Neuronal stem cell (in vitro differentiated cells): ENCODE results near the gene PIBF1.

Experiments used
- DNase-seq: peaks from one replicate; pipeline ENCODE4 v3.0.0-alpha.2; 2013; ENCODE audit warnings: low spot score
- H2AFZ ChIP-seq: one replicate; pipeline ENCODE4 v1.6.1; 2013; ENCODE audit warnings: mild to moderate bottlenecking, low read length, inconsistent platforms
- H2AK5ac ChIP-seq: 2 replicates; pipeline ENCODE4 v1.6.1; 2013; ENCODE audit warnings: low read depth, mild to moderate bottlenecking, inconsistent platforms, low read length, moderate library complexity, mixed read lengths
- H2BK120ac ChIP-seq: 2 replicates; pipeline ENCODE4 v1.6.1; 2013; ENCODE audit warnings: low read depth, mild to moderate bottlenecking, inconsistent platforms, low read length, moderate library complexity, mixed read lengths
- H2BK12ac ChIP-seq: one replicate; pipeline ENCODE4 v1.6.1; 2013; ENCODE audit warnings: low read length, inconsistent platforms
- H2BK15ac ChIP-seq: 2 replicates; pipeline ENCODE4 v1.6.1; 2013; ENCODE audit warnings: mild to moderate bottlenecking, low read length, inconsistent platforms, mixed read lengths
- H2BK5ac ChIP-seq: one replicate; pipeline ENCODE4 v1.6.1; 2013; ENCODE audit warnings: inconsistent platforms, mild to moderate bottlenecking, low read length, moderate library complexity
- H3K14ac ChIP-seq: one replicate; pipeline ENCODE4 v1.6.1; 2013; ENCODE audit warnings: low read length, inconsistent platforms
- H3K18ac ChIP-seq: 2 replicates; pipeline ENCODE4 v1.6.1; 2013; ENCODE audit warnings: low read length, inconsistent platforms
- H3K23ac ChIP-seq: 2 replicates; pipeline ENCODE4 v1.6.1; 2013; ENCODE audit warnings: low read depth, mild to moderate bottlenecking, mixed read lengths, low read length, inconsistent platforms; ENCODE audit not compliant: poor library complexity
- H3K27ac ChIP-seq: replicated peaks from 3 replicates; pipeline ENCODE4 v1.5.1; 2013; ENCODE audit warnings: low read length, inconsistent platforms
- H3K27me3 ChIP-seq, 3 experiments: 2 replicates each; pipeline ENCODE4 v1.6.1; 2013; ENCODE audit warnings: low read length in 3 of 3, mild to moderate bottlenecking in 2 of 3, inconsistent platforms in 1 of 3, low read depth in 1 of 3, mixed read lengths in 1 of 3, moderate library complexity in 1 of 3; ENCODE audit not compliant: control insufficient read depth in 3 of 3, insufficient read depth in 3 of 3
- H3K36me3 ChIP-seq, 2 donors: replicated peaks in 1 of 2; 2 replicates each; pipeline ENCODE4 v1.6.1; 2013; ENCODE audit warnings: low read length in 2 of 2; ENCODE audit not compliant: control insufficient read depth in 2 of 2, insufficient read depth in 2 of 2
- H3K4ac ChIP-seq: 2 replicates; pipeline ENCODE4 v1.6.1; 2013; ENCODE audit warnings: inconsistent platforms, mild to moderate bottlenecking, low read length, moderate library complexity
- H3K4me1 ChIP-seq, 2 donors: 1 replicate in 1 of 2; 2 replicates in 1 of 2; pipeline ENCODE4 v1.6.1; 2013; ENCODE audit warnings: low read length in 2 of 2, low read depth in 1 of 2; ENCODE audit not compliant: control insufficient read depth in 2 of 2, insufficient read depth in 1 of 2
- H3K4me2 ChIP-seq: one replicate; pipeline ENCODE4 v1.6.1; 2013; ENCODE audit warnings: mild to moderate bottlenecking, low read length, inconsistent platforms; ENCODE audit not compliant: insufficient read depth, poor library complexity, severe bottlenecking
- H3K4me3 ChIP-seq, 2 donors: 2 replicates each; pipeline ENCODE4 v1.5.1; 2013; ENCODE audit warnings: low read length in 2 of 2, mild to moderate bottlenecking in 2 of 2, inconsistent platforms in 1 of 2, moderate library complexity in 1 of 2
- H3K79me1 ChIP-seq: one replicate; pipeline ENCODE4 v1.6.1; 2013; ENCODE audit warnings: low read depth, mild to moderate bottlenecking, inconsistent platforms, low read length, moderate library complexity
- H3K9ac ChIP-seq: one replicate; pipeline ENCODE4 v1.6.1; 2013; ENCODE audit warnings: mild to moderate bottlenecking, low read depth, low read length, inconsistent platforms; ENCODE audit not compliant: poor library complexity
- H3K9me3 ChIP-seq, 2 donors: replicated peaks in 1 of 2; 2 replicates each; pipeline versions ENCODE3 to v1.6.1; 2013; ENCODE audit warnings: low read length in 2 of 2, mild to moderate bottlenecking in 2 of 2, inconsistent platforms in 1 of 2, low read depth in 1 of 2, mixed read lengths in 1 of 2, moderate library complexity in 1 of 2; ENCODE audit not compliant: control insufficient read depth in 2 of 2, insufficient read depth in 1 of 2
- H4K8ac ChIP-seq: one replicate; pipeline ENCODE4 v1.6.1; 2013; ENCODE audit warnings: low read depth, mild to moderate bottlenecking, inconsistent platforms, low read length, moderate library complexity
- H4K91ac ChIP-seq: one replicate; pipeline ENCODE4 v1.6.1; 2013; ENCODE audit warnings: low read length, low read depth, mild to moderate bottlenecking, inconsistent platforms; ENCODE audit not compliant: poor library complexity
- WGBS, 2 donors: extraction: QIAGEN DNeasy Blood & Tissue Kit; methylation state at CpG; one replicate each; pipeline ENCODE4 v1.1.7; 2013; ENCODE audit warnings: missing lambda C conversion rate in 2 of 2, mixed read lengths in 1 of 2; ENCODE audit not compliant: insufficient read length in 2 of 2, insufficient replicate concordance in 1 of 2; ENCODE audit errors: extremely low coverage in 2 of 2; 5-methylcytosine and 5-hydroxymethylcytosine counted together

PIBF1 gene

GRCh38 chr13:72884101-72884500, 102.2 kb downstream of the PIBF1 start:
- Histone ChIP-seq H3K9me3 (peaks cover 0 to 8% of the 10 kb centered on the region in 2 donors), H4K8ac (no peak overlapping the region), H2BK12ac (no peak overlapping the region), H3K79me1 (no peaks in the 10 kb centered on the region), H3K4ac (no peak overlapping the region), H3K27ac (no peak overlapping the region), H2AK5ac (no peak overlapping the region), H3K27me3 (no peaks in the 10 kb centered on the region), H4K91ac (no peak overlapping the region), H3K9ac (no peak overlapping the region), H3K4me1 (no peaks in the 10 kb centered on the region), H2BK5ac (no peak overlapping the region), H2AFZ (no peak overlapping the region), H3K23ac (no peak overlapping the region), H3K18ac (no peak overlapping the region), H3K14ac (no peak overlapping the region), H3K4me2 (no peak overlapping the region), H2BK15ac (no peak overlapping the region), H3K4me3 (no peak overlapping the region), H3K36me3 (peaks cover 0 to 12% of the 10 kb centered on the region in 2 donors), H2BK120ac (no peak overlapping the region)
- no peak for DNase-seq
- WGBS, 2 donors, result no CpG with 5 or more reads among the region's 2 CpGs

GRCh38 chr13:72886272-72887067, 104.5 kb downstream of the PIBF1 start:
- no peak for DNase-seq
- Histone ChIP-seq H3K4ac (no peak overlapping the region), H3K4me2 (no peak overlapping the region)

GRCh38 chr13:72889495-72889894, 107.6 kb downstream of the PIBF1 start:
- no peak overlapping the region for H3K4ac ChIP-seq
- H4K8ac ChIP-seq, result no peak overlapping the region
- H3K14ac ChIP-seq, result no peak overlapping the region
- no peak overlapping the region for H4K91ac ChIP-seq
- H2BK120ac ChIP-seq, result no peak overlapping the region
- H2BK5ac ChIP-seq, result no peak overlapping the region
- no peak overlapping the region for H3K9ac ChIP-seq
- peaks cover 0 to 15% of the 10 kb centered on the region in 2 donors for H3K36me3 ChIP-seq
- no peak overlapping the region for H2BK15ac ChIP-seq
- no peak overlapping the region for H3K4me2 ChIP-seq
- no peak overlapping the region for H3K27ac ChIP-seq
- no peaks in the 10 kb centered on the region for H3K79me1 ChIP-seq
- H3K4me3 ChIP-seq, result no peak overlapping the region
- no peaks in the 10 kb centered on the region for H3K27me3 ChIP-seq
- no peak for DNase-seq
- H2AFZ ChIP-seq, result no peak overlapping the region
- H2AK5ac ChIP-seq, result no peak overlapping the region
- H3K4me1 ChIP-seq, result no peaks in the 10 kb centered on the region
- no CpG with 5 or more reads among the region's 1 CpG for WGBS, 2 donors
- no peaks in the 10 kb centered on the region for H3K9me3 ChIP-seq
- no peak overlapping the region for H3K18ac ChIP-seq
- H2BK12ac ChIP-seq, result no peak overlapping the region
- H3K23ac ChIP-seq, result no peak overlapping the region

More at GRCh38 chr13:72886272-72887067, 104.5 kb downstream of the PIBF1 start:
- H2AFZ ChIP-seq, result no peak overlapping the region
- H3K14ac ChIP-seq, result no peak overlapping the region
- H3K79me1 ChIP-seq, result no peaks in the 10 kb centered on the region
- no peak overlapping the region for H3K18ac ChIP-seq
- H2BK12ac ChIP-seq, result no peak overlapping the region
- H3K27ac ChIP-seq, result no peak overlapping the region
- no peak overlapping the region for H3K4me3 ChIP-seq
- no peaks in the 10 kb centered on the region for H3K27me3 ChIP-seq
- no CpG with 5 or more reads among the region's 5 CpGs for WGBS, 2 donors
- H3K4me1 ChIP-seq, result no peaks in the 10 kb centered on the region
- H2AK5ac ChIP-seq, result no peak overlapping the region
- H2BK5ac ChIP-seq, result no peak overlapping the region
- peaks cover 0 to 9% of the 10 kb centered on the region in 2 donors for H3K36me3 ChIP-seq
- no peak overlapping the region for H2BK120ac ChIP-seq
- peaks cover 0 to 8% of the 10 kb centered on the region in 2 donors for H3K9me3 ChIP-seq
- no peak overlapping the region for H3K23ac ChIP-seq
- no peak overlapping the region for H3K9ac ChIP-seq
- no peak overlapping the region for H2BK15ac ChIP-seq
- H4K91ac ChIP-seq, result no peak overlapping the region
- no peak overlapping the region for H4K8ac ChIP-seq

GRCh38 chr13:72890546-72890945, 108.6 kb downstream of the PIBF1 start:
- no peak overlapping the region for H3K14ac ChIP-seq
- no peak overlapping the region for H3K9ac ChIP-seq
- no peak overlapping the region for H2BK120ac ChIP-seq
- DNase-seq, result no peak
- no peak overlapping the region for H3K4me2 ChIP-seq
- H3K79me1 ChIP-seq, result no peaks in the 10 kb centered on the region
- H3K36me3 ChIP-seq, result peaks cover under 1 to 19% of the 10 kb centered on the region in 2 donors
- H3K23ac ChIP-seq, result no peak overlapping the region
- H3K4me1 ChIP-seq, result no peaks in the 10 kb centered on the region
- no peak overlapping the region for H2BK12ac ChIP-seq
- H2AFZ ChIP-seq, result no peak overlapping the region
- WGBS, 2 donors, result no CpG with 5 or more reads among the region's 2 CpGs
- no peaks in the 10 kb centered on the region for H3K27me3 ChIP-seq
- H2AK5ac ChIP-seq, result no peak overlapping the region
- H2BK15ac ChIP-seq, result no peak overlapping the region
- H4K8ac ChIP-seq, result no peak overlapping the region
- no peak overlapping the region for H3K18ac ChIP-seq
- no peak overlapping the region for H4K91ac ChIP-seq
- peaks cover 0 to under 1% of the 10 kb centered on the region in 2 donors for H3K9me3 ChIP-seq
- no peak overlapping the region for H2BK5ac ChIP-seq
- no peak overlapping the region for H3K27ac ChIP-seq
- no peak overlapping the region for H3K4ac ChIP-seq
- H3K4me3 ChIP-seq, result no peak overlapping the region
